Ovary (tissue), 9 donors: ENCODE results near the gene GDF7. TPM values are rescaled to one million over a fixed set of nuclear protein-coding genes. Genes with fewer than 3 reads are reported as not detected.

Experiments
- DNase-seq, 5 donors: peaks; one replicate each; pipeline ENCODE4 v3.0.0-alpha.2; 2019 to 2020
- H3K27ac ChIP-seq, 2 donors: fragments of 200-600 bp; one replicate each; pipeline versions ENCODE4 v1.5.1 to v1.8.0; 2019 to 2022
- H3K27me3 ChIP-seq: fragments of 200-600 bp; one replicate; pipeline ENCODE4 v1.8.0; 2022
- H3K36me3 ChIP-seq: fragments of 200-600 bp; sonication (generic); one replicate; pipeline ENCODE4 v1.5.1; 2019
- H3K4me1 ChIP-seq: one replicate; pipeline ENCODE4 v1.8.1; 2013; ENCODE audit warnings: mild to moderate bottlenecking, moderate library complexity; ENCODE audit not compliant: insufficient read depth
- H3K4me3 ChIP-seq: fragments of 200-600 bp; sonication (generic); one replicate; pipeline ENCODE4 v1.5.1; 2017
- H3K9me3 ChIP-seq, 2 donors: fragments of 200-600 bp in 1 of 2; sonication (generic) in 1 of 2; one replicate each; pipeline versions ENCODE4 v1.5.1 to v1.8.1; 2013 to 2019; ENCODE audit warnings: mild to moderate bottlenecking in 1 of 2, moderate library complexity in 1 of 2
- CTCF ChIP-seq, 3 donors: fragments of 450-650 bp in 2 of 3; fragments of 200-600 bp in 1 of 3; IDR thresholded peaks; one replicate each; pipeline versions ENCODE4 v1.5.1 to v1.8.0; 2016 to 2022; ENCODE audit warnings: antibody characterized with exemption in 3 of 3, mild to moderate bottlenecking in 1 of 3
- EP300 ChIP-seq: sonication (generic); formaldehyde crosslinking; IDR thresholded peaks from one replicate; pipeline ENCODE4 v1.6.1; 2017; ENCODE audit warnings: antibody characterized with exemption
- POLR2A ChIP-seq: fragments of 450-650 bp; IDR thresholded peaks from one replicate; pipeline ENCODE4 v1.6.1; 2017; ENCODE audit warnings: antibody characterized with exemption, mild to moderate bottlenecking, moderate library complexity
- WGBS, 3 donors: extraction: QIAGEN DNeasy Blood & Tissue Kit in 1 of 3; methylation state at CpG; one replicate each; pipeline versions ENCODE4 v1.1.5 to v1.1.7; 2013 to 2017; 5-methylcytosine and 5-hydroxymethylcytosine counted together
- intact Hi-C, 4 donors: fragments of 100-400 bp; cut with DNase I; formaldehyde crosslinking; loops; one replicate each; pipeline versions ENCODE4 v1.11.0 to v1.15.1; 2022 to 2023
- polyA plus RNA-seq, 2 donors: library from polyadenylated mRNA; stranded (reverse); fragments of 200-250 nt in 1 of 2; fragments of 350-450 nt in 1 of 2; fragmentation: Illumina TruSeq in 1 of 2; extraction: RNeasy Lipid Tissue Mini Kit (QIAGEN cat#74804) in 1 of 2; gene quantifications; one replicate each; pipeline ENCODE4 v1.2.3, GENCODE V29; 2013 to 2014
- total RNA-seq, 7 donors: library from RNA; depleted of rRNA in 2 of 7; stranded (reverse); fragments of >200 nt in 2 of 7; fragmentation: NEBNext Ultra II Directional in 3 of 7; extraction: Animal tissue kit (Norgen Biotek cat#: 25700) in 3 of 7; gene quantifications; one replicate each; pipeline versions ENCODE4 v1.1.0 to v1.2.4, GENCODE V29; 2016 to 2023
- donor health status: DM: no; HTN: no; CAD: no; lungs with moderate emphysema.
- donor health status: DM: no; HTN: no; CAD: no.
- donor health status: Bipolar disorder and iron deficiency.
- donor health status: DM: yes; HTN: yes; CAD: no.
- donor health status: DM: no; HTN: no; CAD: no.
- donor health status: DM: yes; HTN: yes; CAD: no.

The GDF7 gene
- total and polyA plus RNA-seq, 9 donors = 0.11 to 1.7 (median 0.48) TPM

GRCh38 chr2:20662308-20662937 is 4.5 kb upstream of the GDF7 start:
- intact Hi-C loops = loop anchor here in 2 of 4 donors (2.0 kb wide), 2 partner anchors 296 to 300 kb away; no protein-coding TSS in a partner anchor
- H3K4me3 ChIP-seq = no peak overlapping the region
- H3K36me3 ChIP-seq = no peaks in the 10 kb centered on the region
- H3K27me3 ChIP-seq = no peaks in the 10 kb centered on the region
- 65 to 80% (median 78%) methylated on average over 5 of the region's 5 CpGs for WGBS, 3 donors
- DNase-seq = no peak
- H3K9me3 ChIP-seq = no peaks in the 10 kb centered on the region
- no peak overlapping the region for H3K27ac ChIP-seq
- H3K4me1 ChIP-seq = peaks cover 5% of the 10 kb centered on the region
- TF ChIP-seq POLR2A (no peak), CTCF (IDR thresholded peaks at IDR 0.05) (no peak), EP300 (no peak)

GRCh38 chr2:20663196-20664070 is 3.5 kb upstream of the GDF7 start:
- no peaks in the 10 kb centered on the region for H3K36me3 ChIP-seq
- no peaks in the 10 kb centered on the region for H3K27me3 ChIP-seq
- DNase-seq = no peak
- H3K27ac ChIP-seq = no peak overlapping the region
- H3K4me1 ChIP-seq = peaks cover 8% of the 10 kb centered on the region
- 42 to 55% (median 45%) methylated on average over 7 of the region's 7 CpGs for WGBS, 3 donors
- TF ChIP-seq EP300 (no peak), POLR2A (no peak), CTCF (IDR thresholded peaks at IDR 0.05) (no peak)
- no peaks in the 10 kb centered on the region for H3K9me3 ChIP-seq
- H3K4me3 ChIP-seq = no peak overlapping the region
- intact Hi-C loops = loop anchor here in 3 of 4 donors (2.0 kb wide), 3 partner anchors 295 to 301 kb away; no protein-coding TSS in a partner anchor

GRCh38 chr2:20664071-20664390 is 2.9 kb upstream of the GDF7 start:
- TF ChIP-seq POLR2A (no peak), CTCF (IDR thresholded peaks at IDR 0.05) (no peak), EP300 (no peak)

GRCh38 chr2:20664431-20665242 is 2.3 kb upstream of the GDF7 start:
- DNase-seq = no peak
- Histone ChIP-seq H3K36me3 (no peaks in the 10 kb centered on the region), H3K4me3 (no peak overlapping the region), H3K4me1 (peaks cover 8% of the 10 kb centered on the region), H3K27ac (no peak overlapping the region), H3K9me3 (no peaks in the 10 kb centered on the region), H3K27me3 (no peaks in the 10 kb centered on the region)
- intact Hi-C loops = loop anchor here in 2 of 4 donors (2.0 to 5.0 kb wide), 2 partner anchors 298 to 300 kb away; no protein-coding TSS in a partner anchor
- no peak for TF ChIP-seq EP300
- TF ChIP-seq POLR2A = no peak
- no peak for TF ChIP-seq CTCF (IDR thresholded peaks at IDR 0.05)
- 30 to 47% (median 39%) methylated on average over 17 of the region's 17 CpGs for WGBS, 3 donors

More at GRCh38 chr2:20664071-20664390, 2.9 kb upstream of the GDF7 start:
- H3K27me3 ChIP-seq = no peaks in the 10 kb centered on the region
- 61 to 72% (median 65%) methylated on average over 2 of the region's 2 CpGs for WGBS, 3 donors
- no peaks in the 10 kb centered on the region for H3K9me3 ChIP-seq
- no peak for DNase-seq
- H3K36me3 ChIP-seq = no peaks in the 10 kb centered on the region
- H3K27ac ChIP-seq = no peak overlapping the region
- intact Hi-C loops = loop anchor here in 1 of 4 donors (2.0 kb wide), 1 partner anchor 301 kb away; no protein-coding TSS in a partner anchor
- H3K4me1 ChIP-seq = peaks cover 8% of the 10 kb centered on the region
- no peak overlapping the region for H3K4me3 ChIP-seq
